Hematopoietic multipotent progenitor cell treated with erythropoietin and hydrocortisone succinate and interleukin-3 and kit ligand, for 17 days (in vitro differentiated cells): Measurements from ENCODE around the gene SYN1.

Source experiments
- DNase-seq: peaks from one replicate; pipeline ENCODE4 v3.0.0-alpha.2; 2015; ENCODE audit warnings: low spot score

SYN1 gene

DNA sequence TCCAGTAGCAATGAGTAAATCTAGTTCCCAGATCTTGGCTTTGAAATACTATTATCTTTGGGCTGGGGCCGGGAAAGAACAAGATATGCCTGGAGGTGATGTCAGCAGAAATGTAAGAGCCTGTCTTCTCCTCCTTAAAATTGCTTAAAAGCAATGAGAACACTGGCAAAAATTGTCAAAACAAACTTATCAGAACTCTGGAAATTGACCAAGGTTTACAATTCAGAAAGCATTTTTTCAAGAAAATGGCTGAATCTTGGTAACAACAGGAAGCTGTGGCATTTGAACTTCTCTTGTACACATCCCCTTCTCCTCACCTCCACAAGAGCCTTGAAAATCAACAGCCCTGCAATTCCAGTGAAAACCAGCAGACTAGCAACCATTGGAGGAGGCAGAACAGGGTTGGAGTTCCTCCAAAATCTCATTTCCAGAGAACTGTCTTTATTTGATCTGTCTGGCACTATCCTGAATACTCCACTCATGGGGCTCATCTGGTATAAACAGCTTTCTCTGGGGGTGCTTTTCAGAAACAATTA, 23.9 kb downstream of the SYN1 start:
- DNase-seq: no peak

- no peak for DNase-seq
Observed at GRCh38 chrX:47593522-47593921, 26.1 kb downstream of the SYN1 start.

DNA sequence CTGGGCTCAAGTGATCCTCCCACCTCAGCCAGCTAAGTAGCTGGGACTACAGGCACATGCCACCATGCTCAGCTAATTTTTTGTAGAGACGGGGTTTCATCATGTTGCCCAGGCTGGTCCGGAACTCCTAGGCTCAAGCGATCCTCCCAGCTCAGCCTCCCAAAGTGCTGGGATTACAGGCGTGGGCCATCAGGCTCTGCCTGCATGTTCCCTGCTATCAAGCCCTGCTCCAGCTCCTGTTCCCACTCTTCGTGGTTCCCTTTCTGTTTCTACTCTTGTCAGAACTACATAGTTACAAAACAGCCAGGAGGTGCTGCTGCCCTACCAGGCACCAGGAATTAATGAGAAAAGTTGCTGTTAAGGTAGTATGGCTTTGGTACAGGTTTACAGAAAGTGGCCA, 28.7 kb downstream of the SYN1 start:
- DNase-seq: no peak

- DNase-seq: no peak
Observed at GRCh38 chrX:47587906-47588735, 31.5 kb downstream of the SYN1 start.

DNA sequence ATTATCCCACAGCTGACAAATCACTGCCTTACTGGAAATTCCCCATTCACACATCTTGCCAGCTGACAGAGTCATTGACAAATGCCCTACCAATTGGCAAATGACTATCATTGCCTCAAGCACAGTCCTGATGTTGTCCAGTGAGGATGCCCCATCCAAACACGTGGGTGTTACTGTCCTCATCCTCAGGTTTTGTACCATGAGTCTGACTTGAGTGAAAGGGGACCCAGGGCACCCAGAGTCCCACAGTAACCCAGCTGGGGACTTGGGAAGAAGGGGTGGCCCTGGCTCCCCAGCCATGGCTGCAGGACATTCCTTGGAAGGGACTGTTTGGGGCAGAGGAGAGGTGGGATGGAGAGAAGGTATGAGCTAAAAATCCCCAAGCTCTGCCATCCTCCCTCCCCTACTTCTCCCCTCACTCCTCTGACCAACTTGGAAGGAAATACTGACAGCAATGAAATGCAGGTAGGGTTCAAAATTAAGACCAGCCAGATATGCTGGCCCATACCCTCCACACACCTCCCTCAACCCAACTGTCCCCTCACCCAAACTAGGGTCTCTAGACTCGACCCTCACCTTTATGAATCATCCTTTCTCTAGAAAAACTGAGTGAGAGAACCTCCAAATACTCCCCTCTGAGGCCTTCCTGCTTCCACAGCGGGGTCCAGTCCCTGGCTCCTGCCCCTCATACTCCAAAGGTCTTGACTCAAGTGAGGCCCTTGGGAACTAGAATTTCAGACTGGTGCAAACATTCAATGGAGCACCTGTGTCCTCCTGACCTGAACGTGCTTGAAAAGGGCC, 32.4 kb downstream of the SYN1 start:
- no peak for DNase-seq

- no peak for DNase-seq
Observed at GRCh38 chrX:47586043-47586787, 33.4 kb downstream of the SYN1 start.

- DNase-seq: no peak
Observed at GRCh38 chrX:47585273-47585672, 34.4 kb downstream of the SYN1 start.

DNA sequence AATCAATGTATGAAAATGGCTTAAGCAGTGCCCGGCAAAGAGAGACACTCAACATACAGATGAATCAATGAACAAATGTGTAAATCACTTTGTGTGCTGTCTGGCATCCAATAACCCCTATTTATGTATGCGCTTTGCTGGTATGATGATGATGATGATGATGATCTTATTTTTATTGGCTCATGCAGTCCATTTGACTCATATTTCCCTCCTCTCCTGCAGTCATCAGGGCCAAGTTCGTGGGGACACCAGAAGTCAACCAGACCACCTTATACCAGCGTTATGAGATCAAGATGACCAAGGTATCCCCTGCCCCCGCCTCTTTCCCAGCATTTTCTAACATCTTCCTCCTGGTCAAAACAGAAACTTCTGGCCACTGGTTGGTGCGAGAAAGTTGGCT, 34.9 kb downstream of the SYN1 start:
- no peak for DNase-seq

DNA sequence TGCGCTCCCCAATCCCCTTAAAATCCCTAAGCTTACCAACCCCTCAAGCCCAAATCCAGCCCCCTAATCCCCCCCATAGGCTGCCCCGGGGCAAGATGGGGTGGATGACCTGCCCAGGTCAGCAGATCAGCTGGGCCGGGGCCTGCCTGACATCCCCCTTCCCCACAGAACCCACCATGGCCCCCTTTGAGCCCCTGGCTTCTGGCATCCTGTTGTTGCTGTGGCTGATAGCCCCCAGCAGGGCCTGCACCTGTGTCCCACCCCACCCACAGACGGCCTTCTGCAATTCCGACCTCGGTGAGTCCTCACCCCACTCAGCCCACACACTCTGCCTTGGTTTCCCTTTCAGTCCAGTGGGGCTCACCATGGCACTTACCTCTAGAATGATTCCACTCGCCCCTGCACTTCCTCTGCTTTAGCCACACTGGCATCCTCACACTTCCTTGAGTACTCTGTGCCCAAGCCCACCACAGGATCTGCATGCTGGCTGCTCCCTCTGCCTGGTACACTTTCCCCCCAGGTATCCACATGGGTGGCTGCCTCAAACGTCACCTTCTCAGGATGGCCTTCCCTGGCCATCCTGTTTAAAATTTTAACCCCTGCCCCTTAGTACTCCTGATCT, 36.3 kb downstream of the SYN1 start:
- DNase-seq: no peak

DNA sequence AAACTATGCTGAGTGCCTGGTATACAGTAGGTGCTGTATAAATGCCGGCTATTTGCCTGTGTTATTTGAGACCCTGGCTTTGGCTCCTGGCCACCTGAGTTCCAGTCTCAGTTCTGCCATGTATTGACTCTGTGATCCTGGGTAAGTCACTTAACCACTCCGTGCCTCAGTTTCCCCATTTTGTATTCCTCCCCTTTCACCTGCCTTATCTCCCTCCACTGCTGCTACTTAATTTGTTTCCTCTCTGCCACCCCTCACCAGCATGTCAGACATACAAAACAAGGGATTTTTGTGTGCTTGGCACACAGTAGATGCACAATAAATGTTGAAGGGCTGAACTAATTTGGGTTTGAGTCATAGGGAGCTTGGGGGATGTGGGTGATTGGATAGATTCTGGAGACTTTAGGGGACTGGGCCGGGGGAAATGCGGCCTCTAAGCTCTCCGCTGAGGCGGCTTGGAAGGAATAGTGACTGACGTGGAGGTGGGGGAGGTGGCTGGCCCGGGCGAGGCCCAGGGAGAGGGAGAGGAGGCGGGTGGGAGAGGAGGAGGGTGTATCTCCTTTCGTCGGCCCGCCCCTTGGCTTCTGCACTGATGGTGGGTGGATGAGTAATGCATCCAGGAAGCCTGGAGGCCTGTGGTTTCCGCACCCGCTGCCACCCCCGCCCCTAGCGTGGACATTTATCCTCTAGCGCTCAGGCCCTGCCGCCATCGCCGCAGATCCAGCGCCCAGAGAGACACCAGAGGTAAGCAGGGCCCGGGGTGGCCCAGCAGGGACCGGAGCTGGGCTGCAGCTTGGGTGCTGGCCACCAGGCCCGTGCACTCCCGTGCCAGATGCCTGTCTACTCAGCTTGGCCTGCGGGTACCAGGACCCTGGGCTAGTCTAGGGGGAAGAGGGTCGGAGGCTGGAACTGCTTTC, 37.7 kb downstream of the SYN1 start, which contains the start of gene TIMP1:
Gene TIMP1 (plus strand): TSS at position 706 of the 917 bp plus-strand sequence. CDS start 980 bp downstream, outside the sequence.
- peak; percentile 67 for DNase-seq

DNA sequence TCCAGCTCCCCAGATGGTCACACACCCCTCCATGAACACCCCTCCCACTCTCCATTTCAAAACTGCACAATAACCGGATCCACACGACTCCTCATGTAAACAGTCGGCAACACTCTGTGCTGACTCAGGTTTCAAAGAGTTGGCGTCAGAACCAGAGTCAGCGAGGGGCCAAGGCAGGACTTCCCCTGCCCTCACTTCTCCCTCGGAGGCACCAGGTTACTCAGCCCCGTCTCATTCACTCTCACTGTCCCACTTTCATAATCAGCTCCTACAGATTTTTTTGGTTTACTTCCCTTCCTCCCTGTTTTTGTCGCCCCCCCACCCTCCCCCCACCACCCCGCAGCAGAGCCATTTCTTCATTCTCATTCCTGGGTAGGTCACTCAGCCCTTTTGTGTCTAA, 40.1 kb downstream of the SYN1 start:
- no peak for DNase-seq

GRCh38 chrX:47578692-47579091, 41.0 kb downstream of the SYN1 start:
- DNase-seq: no peak

GRCh38 chrX:47577901-47578300, 41.8 kb downstream of the SYN1 start:
- no peak for DNase-seq

- DNase-seq: no peak
Observed at GRCh38 chrX:47577424-47577823, 42.2 kb downstream of the SYN1 start.

- no peak for DNase-seq
Observed at GRCh38 chrX:47576021-47576898, 43.4 kb downstream of the SYN1 start.

GRCh38 chrX:47574547-47575301, 44.9 kb downstream of the SYN1 start:
- no peak for DNase-seq

DNA sequence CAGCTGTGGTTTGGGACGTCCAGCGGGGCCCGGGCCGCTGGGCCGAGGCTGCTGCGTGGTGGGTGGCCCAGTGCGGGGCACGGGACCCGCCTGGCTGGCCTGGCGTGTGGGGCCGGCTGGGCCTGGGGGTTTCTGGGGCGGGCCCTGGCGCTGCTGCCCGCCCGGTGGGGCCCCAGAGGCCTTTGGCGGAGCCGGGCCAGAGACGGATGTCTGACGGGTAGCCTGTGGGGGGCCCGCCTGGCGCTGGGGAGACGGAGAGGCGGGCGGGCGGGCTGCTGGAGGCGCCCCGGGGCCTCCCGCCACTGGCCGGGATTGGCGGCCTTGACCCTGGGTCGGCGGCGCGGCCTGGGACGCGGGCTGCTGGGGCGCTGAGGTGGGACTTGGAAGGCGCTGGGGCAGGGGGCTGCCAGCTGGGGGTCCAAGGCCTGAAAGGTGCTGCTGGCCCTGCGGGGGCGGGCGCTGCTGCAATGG, 45.5 kb downstream of the SYN1 start:
- DNase-seq: no peak

- DNase-seq: no peak
Observed at GRCh38 chrX:47573341-47574075, 46.1 kb downstream of the SYN1 start.
